Measurements from ENCODE around the gene TOP3A.
"Not testable (repeated sequence)": the region's sequence is repeated elsewhere in the genome, so short reads cannot be mapped to it uniquely, and the experiment has no call there.

TOP3A gene

GRCh38 chr17:18318117-18318516 is 3.3 kb upstream of the TOP3A start:
- DNase-seq (ENCODE audit: insufficient read length, low spot score) (no peak), FAIRE-seq (no peak)
- TF ChIP-seq, protein P1, sequence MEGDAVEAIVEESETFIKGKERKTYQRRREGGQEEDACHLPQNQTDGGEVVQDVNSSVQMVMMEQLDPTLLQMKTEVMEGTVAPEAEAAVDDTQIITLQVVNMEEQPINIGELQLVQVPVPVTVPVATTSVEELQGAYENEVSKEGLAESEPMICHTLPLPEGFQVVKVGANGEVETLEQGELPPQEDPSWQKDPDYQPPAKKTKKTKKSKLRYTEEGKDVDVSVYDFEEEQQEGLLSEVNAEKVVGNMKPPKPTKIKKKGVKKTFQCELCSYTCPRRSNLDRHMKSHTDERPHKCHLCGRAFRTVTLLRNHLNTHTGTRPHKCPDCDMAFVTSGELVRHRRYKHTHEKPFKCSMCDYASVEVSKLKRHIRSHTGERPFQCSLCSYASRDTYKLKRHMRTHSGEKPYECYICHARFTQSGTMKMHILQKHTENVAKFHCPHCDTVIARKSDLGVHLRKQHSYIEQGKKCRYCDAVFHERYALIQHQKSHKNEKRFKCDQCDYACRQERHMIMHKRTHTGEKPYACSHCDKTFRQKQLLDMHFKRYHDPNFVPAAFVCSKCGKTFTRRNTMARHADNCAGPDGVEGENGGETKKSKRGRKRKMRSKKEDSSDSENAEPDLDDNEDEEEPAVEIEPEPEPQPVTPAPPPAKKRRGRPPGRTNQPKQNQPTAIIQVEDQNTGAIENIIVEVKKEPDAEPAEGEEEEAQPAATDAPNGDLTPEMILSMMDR (IDR thresholded peaks at IDR 0.05; ENCODE audit: insufficient read depth, missing control alignments): no peak

DNA sequence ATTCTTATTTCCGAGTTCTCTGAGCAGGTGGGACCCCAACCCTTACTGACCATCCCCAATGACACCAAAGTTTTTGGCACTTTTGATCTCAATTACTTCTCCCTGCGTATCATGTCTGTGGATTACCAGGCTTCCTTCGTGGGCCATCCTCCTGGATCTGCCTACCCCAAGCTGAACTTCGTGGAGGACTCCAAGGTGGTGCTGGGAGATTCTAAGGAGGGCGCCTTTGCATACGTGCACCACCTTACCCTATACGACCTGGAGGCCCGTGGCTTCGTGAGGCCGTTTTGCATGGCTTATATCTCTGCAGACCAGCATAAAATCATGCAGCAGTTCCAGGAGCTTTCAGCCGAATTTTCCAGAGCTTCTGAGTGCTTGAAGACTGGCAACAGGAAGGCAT is 1.2 kb upstream of the TOP3A start:
- DNase-seq (ENCODE audit: insufficient read length, low spot score) (no peak), FAIRE-seq (no peak)
- TF ChIP-seq, protein P1 (IDR thresholded peaks at IDR 0.05; ENCODE audit: insufficient read depth, missing control alignments): no peak

DNA sequence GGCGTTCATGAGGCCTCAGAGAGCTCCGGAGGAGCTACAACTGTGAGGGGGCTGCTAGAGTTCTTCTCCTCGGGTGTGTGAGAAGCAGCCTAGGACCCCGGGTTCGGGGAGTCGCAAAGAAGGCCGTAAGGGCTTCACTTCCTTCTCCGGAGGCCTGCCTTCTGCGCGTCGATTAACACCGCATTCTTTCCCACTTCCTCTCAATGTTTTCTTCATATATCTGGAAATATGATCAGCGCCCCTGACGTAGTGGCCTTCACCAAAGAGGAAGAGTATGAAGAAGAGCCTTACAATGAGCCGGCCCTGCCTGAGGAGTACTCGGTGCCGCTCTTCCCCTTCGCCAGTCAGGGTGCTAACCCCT is 748 bp upstream of the TOP3A start:
- FAIRE-seq (no peak), DNase-seq (ENCODE audit: insufficient read length, low spot score) (no peak)
- TF ChIP-seq, protein P1 (IDR thresholded peaks at IDR 0.05; ENCODE audit: insufficient read depth, missing control alignments): no peak

- no peak for DNase-seq (ENCODE audit: insufficient read length, low spot score)
- FAIRE-seq: no peak
Observed at GRCh38 chr17:18314059-18314730, 599 bp downstream of the TOP3A start.

GRCh38 chr17:18309202-18309601 is 5.6 kb downstream of the TOP3A start:
- TF ChIP-seq, protein P1 (IDR thresholded peaks at IDR 0.05; ENCODE audit: insufficient read depth, missing control alignments): no peak
- DNase-seq (ENCODE audit: insufficient read length, low spot score) (no peak), FAIRE-seq (no peak)

More at GRCh38 chr17:18314059-18314730, 599 bp downstream of the TOP3A start:
- TF ChIP-seq, protein P1 (IDR thresholded peaks at IDR 0.05; ENCODE audit: insufficient read depth, missing control alignments): no peak

GRCh38 chr17:18303206-18303605 is 11.6 kb downstream of the TOP3A start:
- not testable (repeated sequence) for DNase-seq (ENCODE audit: insufficient read length, low spot score); FAIRE-seq

DNA sequence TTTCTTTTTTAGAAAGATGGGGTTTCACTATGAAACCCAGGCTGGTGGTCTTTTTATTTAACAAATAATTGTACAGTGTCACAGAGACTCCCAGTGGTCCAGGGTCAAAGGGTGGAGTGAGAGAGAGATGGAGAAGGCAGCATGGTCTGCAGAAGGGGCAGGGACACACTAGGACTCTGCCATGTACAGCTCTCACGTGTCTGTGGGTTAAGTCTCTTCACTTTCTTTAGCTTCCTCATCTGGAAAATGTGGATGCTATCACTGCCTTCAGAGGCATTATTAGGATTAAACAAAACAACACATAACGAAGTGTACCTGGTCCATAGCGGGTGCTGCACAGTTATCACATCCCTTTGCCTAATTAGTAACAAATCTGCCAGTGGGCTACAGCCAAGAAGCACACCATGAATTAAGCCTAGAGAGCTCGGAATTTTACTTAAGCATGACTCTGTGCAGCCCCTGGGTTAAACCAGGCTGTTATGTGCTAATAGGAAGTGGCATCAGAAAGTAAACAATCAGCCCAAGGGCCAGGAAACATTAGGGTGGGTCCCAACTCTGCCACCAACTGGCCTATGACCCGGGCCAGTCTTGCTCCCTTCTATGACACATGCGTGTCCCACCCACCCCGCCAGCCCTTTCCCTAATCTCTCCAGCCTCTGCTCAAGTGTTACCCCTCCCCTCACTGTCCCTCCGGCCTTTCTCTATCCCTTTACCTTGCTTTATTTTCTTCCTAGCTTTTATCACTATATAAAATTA is 13.9 kb downstream of the TOP3A start:
- FAIRE-seq: no peak
- DNase-seq (ENCODE audit: insufficient read length, low spot score): no peak
- TF ChIP-seq, protein P1 (IDR thresholded peaks at IDR 0.05; ENCODE audit: insufficient read depth, missing control alignments): no peak

GRCh38 chr17:18298061-18298460 is 16.7 kb downstream of the TOP3A start:
- DNase-seq (ENCODE audit: insufficient read length, low spot score); FAIRE-seq: not testable (repeated sequence)
